Measurements from ENCODE around the gene BACE2.
"Not testable (repeated sequence)": the region's sequence is repeated elsewhere in the genome, so short reads cannot be mapped to it uniquely, and the experiment has no call there.

Gene BACE2

DNA sequence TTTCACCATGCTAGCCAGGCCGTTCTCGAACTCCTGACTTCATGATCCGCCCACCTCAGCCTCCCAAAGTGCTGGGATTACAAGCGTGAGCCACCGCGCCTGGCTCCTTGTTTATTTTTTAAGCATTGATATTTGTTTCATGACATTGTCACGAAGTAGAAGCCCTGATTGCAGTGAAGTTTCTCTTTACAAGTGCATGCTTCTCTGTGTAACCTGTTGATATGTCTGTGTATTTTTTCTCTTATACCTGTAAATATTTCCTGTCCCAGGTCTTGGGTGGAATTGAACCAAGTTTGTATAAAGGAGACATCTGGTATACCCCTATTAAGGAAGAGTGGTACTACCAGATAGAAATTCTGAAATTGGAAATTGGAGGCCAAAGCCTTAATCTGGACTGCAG is 75.1 kb downstream of the BACE2 start:
- no peak for DNase-seq

GRCh38 chr21:41244266-41244880 is 76.4 kb downstream of the BACE2 start:
- not testable (repeated sequence) for DNase-seq

- no peak for DNase-seq
Observed at GRCh38 chr21:41245509-41246135, 77.7 kb downstream of the BACE2 start.

- DNase-seq, result no peak
Observed at GRCh38 chr21:41246808-41247207, 78.8 kb downstream of the BACE2 start.

DNA sequence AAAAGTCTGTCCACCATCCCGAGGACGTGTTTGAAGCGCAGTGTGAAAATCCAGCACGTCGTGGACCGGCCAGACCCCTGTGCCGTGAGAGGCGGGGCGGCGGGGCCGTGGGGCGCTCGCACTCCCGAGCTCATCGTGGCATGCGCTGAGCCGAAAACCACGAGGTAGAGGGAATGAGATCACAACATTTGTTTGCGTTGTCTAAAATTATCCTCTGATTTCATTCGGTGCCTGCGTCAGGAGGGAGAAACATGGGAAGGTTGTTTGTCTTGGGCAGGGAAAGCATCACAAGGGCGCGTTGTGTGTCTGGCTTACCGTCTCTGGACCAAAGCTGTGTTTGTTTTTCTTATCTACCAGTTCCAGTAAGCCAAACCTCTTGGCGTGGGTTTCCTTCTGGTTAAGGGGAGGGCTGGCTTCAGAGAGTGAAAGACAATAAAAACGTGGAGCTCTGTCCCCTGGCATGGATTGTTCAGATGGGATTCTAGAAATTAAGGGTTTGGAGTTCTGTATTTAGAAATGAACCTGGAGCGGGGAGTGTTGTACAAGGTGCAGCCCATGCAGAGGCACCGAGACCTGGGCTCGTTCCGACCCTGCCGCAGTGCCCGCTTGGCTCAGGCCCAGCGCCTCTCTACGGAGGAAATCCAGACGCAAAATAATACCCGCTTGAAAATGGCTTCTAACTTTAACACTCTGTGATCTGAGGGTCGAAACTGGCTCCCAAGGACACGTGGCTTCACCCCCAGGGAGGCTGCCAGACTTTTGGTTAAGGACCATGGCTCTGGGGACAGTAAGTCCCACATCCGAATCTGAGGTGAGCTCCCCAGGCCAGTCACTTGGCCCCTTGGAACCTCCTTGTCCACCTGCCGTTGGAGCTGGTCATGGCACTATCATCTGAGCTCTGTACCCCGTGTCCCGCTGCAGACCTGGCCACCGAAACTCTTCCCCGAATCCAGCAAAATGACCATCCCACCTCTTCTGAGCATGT is 79.9 kb downstream of the BACE2 start:
- no peak for DNase-seq

DNA sequence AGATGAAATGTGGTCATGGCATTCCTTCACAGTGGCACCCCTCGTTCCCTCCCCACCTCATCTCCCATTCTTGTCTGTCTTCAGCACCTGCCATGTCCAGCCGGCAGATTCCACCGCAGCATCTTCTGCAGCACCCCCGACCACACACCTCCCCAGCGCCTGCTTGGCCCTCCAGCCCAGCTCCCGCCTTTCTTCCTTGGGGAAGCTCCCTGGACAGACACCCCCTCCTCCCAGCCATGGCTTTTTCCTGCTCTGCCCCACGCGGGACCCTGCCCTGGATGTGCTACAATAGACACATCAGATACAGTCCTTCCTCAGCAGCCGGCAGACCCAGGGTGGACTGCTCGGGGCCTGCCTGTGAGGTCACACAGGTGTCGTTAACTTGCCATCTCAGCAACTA is 81.5 kb downstream of the BACE2 start:
- no peak for DNase-seq

DNA sequence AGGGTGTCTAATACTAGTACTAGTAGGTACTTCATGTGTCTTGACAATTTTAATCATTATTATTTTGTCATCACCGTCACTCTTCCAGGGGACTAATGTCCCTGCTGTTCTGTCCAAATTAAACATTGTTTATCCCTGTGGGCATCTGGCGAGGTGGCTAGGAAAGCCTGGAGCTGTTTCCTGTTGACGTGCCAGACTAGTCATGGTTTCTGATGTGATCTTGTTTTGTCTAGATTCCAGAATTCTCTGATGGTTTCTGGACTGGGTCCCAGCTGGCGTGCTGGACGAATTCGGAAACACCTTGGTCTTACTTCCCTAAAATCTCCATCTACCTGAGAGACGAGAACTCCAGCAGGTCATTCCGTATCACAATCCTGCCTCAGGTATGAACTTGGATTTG is 82.6 kb downstream of the BACE2 start:
- DNase-seq, result no peak

DNA sequence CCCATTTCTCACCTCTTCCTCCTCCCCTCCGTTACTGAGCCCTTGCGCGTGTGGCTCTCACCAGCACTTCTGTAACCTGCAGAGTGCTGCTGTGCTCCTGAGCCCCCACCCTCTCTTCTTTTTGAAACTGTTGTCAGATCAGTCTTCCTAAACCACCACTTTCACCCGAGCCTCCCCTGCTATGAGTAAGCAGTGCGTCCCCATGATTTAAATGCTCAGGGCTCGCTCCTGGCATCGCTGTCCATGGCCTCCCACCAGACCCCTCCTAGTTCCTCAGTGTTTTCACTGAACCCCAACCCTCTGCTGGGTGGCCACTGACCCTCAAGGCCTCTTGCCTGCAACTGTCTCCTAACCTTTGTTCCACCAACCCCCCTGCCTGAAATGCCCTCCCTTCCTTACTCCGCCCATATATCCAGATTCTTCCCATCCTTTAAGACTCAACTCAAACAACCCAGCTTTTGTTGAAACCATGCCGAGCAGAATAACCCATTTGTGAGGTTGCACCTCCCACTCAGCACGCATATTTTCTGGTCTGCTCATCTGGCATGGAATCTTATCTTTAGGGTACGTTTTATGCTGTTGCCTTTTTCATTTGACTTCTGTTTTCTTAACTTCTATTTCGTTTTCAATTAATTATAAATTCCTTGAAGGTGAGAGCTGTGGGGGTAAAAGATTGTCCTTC is 84.1 kb downstream of the BACE2 start:
- DNase-seq, result no peak

- DNase-seq, result no peak
Observed at GRCh38 chr21:41254090-41254700, 86.2 kb downstream of the BACE2 start.

DNA sequence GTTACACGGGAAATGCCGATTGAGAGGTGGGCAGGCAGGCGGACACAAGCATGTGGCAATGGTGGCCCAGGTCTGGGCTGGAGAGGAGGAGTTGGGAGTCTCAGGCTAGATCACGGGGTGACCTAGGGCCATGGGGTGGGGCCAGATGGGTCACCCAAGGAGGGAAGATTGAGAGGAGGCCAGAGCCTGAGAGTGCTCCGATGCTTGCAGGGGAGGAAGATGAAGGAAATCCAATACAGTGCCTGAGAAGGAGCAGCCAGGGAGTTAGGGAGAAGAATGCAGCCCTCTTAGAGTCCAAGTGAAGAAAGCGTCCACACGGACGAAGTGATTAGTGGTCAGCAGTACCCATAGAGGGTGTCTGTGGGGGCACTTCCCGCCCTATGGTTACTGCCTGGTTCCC is 87.2 kb downstream of the BACE2 start:
- no peak for DNase-seq

DNA sequence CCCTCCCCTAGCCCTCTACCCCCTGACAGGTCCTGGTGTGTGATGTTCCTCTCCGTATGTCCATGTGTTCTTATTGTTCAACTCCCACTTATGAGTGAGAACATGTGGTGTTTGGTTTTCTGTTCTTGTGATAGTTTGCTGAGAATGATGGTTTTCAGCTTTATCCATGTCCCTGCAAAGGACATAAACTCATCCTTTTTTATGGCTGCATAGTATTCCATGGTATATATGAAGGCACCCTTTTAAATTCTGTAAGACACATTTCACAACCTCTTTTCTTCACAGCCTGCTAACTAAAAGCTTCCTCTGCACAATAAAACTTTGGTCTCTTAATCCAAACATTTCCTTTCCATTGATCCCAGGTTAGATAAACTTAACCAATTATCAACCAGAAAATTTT is 88.3 kb downstream of the BACE2 start:
- DNase-seq, result not testable (repeated sequence)

DNA sequence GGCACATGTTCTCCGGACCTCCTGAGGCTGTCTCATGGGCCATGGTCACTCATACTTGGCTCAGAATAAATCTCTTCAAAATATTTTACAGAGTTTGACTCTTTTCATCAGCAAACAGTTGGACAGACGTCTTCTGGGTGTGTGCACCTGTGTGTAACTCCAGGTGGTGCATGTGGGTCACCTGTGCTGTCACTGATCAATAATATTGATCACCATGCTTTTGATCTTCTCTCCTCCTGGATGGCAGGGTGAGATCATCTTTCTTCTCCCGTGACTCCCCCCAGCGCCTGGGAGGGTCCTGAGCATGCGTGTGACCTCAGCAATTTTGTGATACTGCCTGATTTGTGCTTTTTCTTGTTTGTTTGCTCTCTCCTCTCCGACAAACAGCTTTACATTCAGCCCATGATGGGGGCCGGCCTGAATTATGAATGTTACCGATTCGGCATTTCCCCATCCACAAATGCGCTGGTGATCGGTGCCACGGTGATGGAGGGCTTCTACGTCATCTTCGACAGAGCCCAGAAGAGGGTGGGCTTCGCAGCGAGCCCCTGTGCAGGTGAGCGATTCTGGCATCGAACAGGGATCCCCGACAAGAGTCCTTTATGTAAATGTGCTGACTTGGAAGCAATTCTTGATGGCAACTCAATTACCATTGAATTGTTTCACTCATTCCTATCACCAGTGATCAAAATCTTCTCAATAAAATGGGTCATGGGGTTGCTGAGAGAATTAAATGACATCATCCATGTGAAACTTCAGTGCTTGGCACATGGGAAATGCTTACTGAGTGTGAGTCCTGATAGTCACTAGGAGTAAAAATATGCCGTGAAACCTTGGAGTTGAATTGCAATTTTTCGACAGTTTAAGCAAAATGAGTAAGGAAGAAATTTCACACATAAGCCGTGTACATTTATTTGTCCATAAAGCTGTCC is 89.1 kb downstream of the BACE2 start:
- DNase-seq, result no peak

- no peak for DNase-seq
Observed at GRCh38 chr21:41258617-41259016, 90.7 kb downstream of the BACE2 start.

GRCh38 chr21:41260428-41260827 is 92.5 kb downstream of the BACE2 start:
- DNase-seq, result no peak

DNA sequence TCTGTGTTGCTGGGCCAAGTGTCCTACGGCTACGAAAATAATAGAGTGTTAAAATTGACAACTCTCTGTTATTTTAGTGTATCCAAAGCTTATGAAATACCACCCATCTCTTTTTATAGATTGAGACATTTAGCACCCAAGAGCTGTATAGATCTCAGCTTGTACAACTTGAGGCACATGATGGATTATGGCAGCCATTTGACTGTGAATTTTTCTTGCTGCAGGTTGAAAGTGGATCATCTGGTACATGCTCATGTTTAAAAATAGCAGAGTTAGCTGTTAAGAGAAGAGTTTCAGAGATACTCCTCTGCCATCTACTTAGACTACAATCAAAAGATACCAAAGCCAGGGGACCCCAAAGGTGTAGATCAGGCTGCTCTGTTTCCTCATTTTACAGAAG is 99.4 kb downstream of the BACE2 start:
- no peak for DNase-seq

- no peak for DNase-seq
Observed at GRCh38 chr21:41269535-41269934, 101.6 kb downstream of the BACE2 start.

DNA sequence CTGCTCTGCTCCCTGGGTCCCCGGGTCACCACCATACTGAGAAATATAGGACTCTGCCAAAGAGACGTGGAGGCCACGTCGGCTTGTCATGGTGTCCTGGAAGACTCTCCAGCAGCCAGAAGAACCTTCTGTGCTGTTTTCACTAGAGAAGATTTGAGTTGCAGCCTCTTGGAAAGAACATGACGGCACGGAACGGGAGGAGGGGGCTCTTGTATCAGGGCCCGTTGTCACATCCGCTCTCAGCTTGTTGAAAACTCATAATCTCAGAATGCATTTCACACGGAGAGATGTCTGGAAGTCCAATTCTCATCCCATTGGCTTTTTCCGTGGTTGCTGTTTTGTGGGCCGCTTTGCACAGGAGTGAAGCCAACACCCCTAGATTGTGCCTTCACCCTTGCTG is 109.2 kb downstream of the BACE2 start:
- no peak for DNase-seq

- no peak for DNase-seq
Observed at GRCh38 chr21:41277846-41278245, 109.9 kb downstream of the BACE2 start.

DNA sequence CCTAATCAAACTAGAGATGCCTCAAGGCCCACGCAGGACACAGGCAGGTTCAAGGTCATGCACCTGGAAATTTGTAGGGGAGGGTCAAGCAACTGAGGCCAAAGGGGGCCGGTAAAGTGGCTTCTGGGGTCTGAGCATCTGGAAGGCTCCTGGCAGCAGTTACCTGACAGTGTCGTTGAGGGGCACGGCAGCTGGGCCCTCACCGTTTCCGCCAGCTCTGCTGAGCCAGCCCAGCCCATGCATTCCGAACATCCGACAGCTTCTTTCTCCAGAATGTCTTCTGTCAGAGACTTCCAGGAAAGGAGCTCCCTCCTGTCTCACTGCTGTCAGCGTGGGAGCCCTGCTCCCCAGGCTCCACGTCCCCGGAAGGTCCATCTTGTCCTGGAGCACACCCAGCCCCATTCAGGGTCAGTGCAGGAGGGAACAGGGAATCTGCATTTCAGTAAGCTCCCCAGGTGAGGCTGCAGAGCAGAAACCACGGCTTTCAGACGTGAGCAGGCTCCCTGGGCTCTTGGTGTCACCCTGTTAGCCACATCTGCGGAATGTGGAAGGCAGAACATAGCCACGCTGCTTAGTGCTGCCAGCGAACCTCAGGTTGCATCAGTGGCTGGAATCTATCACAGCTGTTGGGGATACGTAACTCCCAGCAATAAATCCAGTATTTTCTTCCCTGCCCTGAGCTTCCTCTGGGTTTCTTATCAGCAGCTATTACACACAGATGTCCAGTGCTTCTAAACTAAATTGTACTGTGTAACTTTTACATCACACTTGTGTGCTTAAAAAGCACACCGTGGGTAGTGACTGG is 112.4 kb downstream of the BACE2 start:
- DNase-seq, result no peak

GRCh38 chr21:41282412-41282811 is 114.5 kb downstream of the BACE2 start:
- no peak for DNase-seq

All from SIG-M5 (cell line).